Measurements from ENCODE around the gene ZIC5.

The ZIC5 gene

GRCh38 chr13:99938635-99939034 lies 32.9 kb downstream of the ZIC5 start:
- no peak for DNase-seq (ENCODE audit: low read depth in 1 of 2, low spot score in 1 of 2)

- no peak for DNase-seq (ENCODE audit: low read depth in 1 of 2, low spot score in 1 of 2)
Measured at GRCh38 chr13:99935772-99936171, 35.8 kb downstream of the ZIC5 start.

- DNase-seq (ENCODE audit: low read depth in 1 of 2, low spot score in 1 of 2): no peak
Measured at GRCh38 chr13:99932912-99933311, 38.7 kb downstream of the ZIC5 start.

- no peak for DNase-seq (ENCODE audit: low read depth in 1 of 2, low spot score in 1 of 2)
Measured at GRCh38 chr13:99930925-99931324, 40.6 kb downstream of the ZIC5 start.

- DNase-seq (ENCODE audit: low read depth in 1 of 2, low spot score in 1 of 2): no peak
Measured at GRCh38 chr13:99929866-99930265, 41.7 kb downstream of the ZIC5 start.

GRCh38 chr13:99926014-99926731 lies 45.4 kb downstream of the ZIC5 start:
- DNase-seq (ENCODE audit: low read depth in 1 of 2, low spot score in 1 of 2): no peak

GRCh38 chr13:99923877-99924582 lies 47.5 kb downstream of the ZIC5 start:
- DNase-seq (ENCODE audit: low read depth in 1 of 2, low spot score in 1 of 2): no peak

GRCh38 chr13:99922631-99923404 lies 48.7 kb downstream of the ZIC5 start:
- no peak for DNase-seq (ENCODE audit: low read depth in 1 of 2, low spot score in 1 of 2)

GRCh38 chr13:99919132-99919531 lies 52.4 kb downstream of the ZIC5 start:
- DNase-seq (ENCODE audit: low read depth in 1 of 2, low spot score in 1 of 2): no peak

- DNase-seq (ENCODE audit: low read depth in 1 of 2, low spot score in 1 of 2): no peak
Measured at GRCh38 chr13:99916366-99917103, 55.0 kb downstream of the ZIC5 start.

GRCh38 chr13:99913167-99913566 lies 58.4 kb downstream of the ZIC5 start:
- DNase-seq (ENCODE audit: low read depth in 1 of 2, low spot score in 1 of 2): no peak
